B cell (primary cell): ENCODE results near the gene KIF1A. TPM values are rescaled to one million over a fixed set of nuclear protein-coding genes. Genes with fewer than 3 reads are reported as not detected.

Source experiments
- ATAC-seq: fragments of 200-7000 bp; cut with Tn5 transposase; one replicate; pipeline ENCODE4 v1.10.0; 2021; ENCODE audit warnings: low read depth, mild to moderate bottlenecking, moderate number of reproducible peaks, moderate library complexity
- CTCF ChIA-PET: fragments of 350-600 bp; sonication (Branson Sonifier 250); formaldehyde crosslinking; loops from one replicate; lab custom pipeline; 2021; ENCODE audit warnings: antibody characterized with exemption, inconsistent platforms; lab: Charles Lee
- POLR2A ChIA-PET: fragments of 350-600 bp; sonication (Branson Sonifier 250); formaldehyde crosslinking; loops from one replicate; lab custom pipeline; 2021; ENCODE audit warnings: antibody characterized with exemption; lab: Charles Lee
- DNase-seq: peaks from one replicate; pipeline ENCODE4 v3.0.0; 2013
- H2AFZ ChIP-seq: 2 replicates; pipeline ENCODE4 v1.6.1; 2012; ENCODE audit warnings: mild to moderate bottlenecking, low read depth, low read length; ENCODE audit not compliant: insufficient read depth, poor library complexity, severe bottlenecking
- H3K27ac ChIP-seq, 2 donors: 1 replicate in 1 of 2; 2 replicates in 1 of 2; pipeline ENCODE4 v1.5.1; 2012 to 2013; ENCODE audit warnings: low read length in 2 of 2, mild to moderate bottlenecking in 2 of 2, moderate library complexity in 1 of 2
- H3K27me3 ChIP-seq, 4 experiments: fragments of 200-600 bp in 1 of 4; sonication (generic) in 1 of 4; replicated peaks in 1 of 4; 1 replicate in 2 of 4; 2 replicates in 2 of 4; pipeline versions ENCODE4 v1.6.1 to v1.7.0; 2013 to 2016; ENCODE audit warnings: low read length in 3 of 4, mild to moderate bottlenecking in 2 of 4, mixed read lengths in 1 of 4, moderate library complexity in 1 of 4; ENCODE audit not compliant: insufficient read depth in 4 of 4, control insufficient read depth in 3 of 4; ENCODE audit errors: control extremely low read depth in 1 of 4
- H3K36me3 ChIP-seq, 2 experiments: replicated peaks in 1 of 2; 1 replicate in 1 of 2; 2 replicates in 1 of 2; pipeline versions ENCODE4 v1.6.1 to v1.7.1; 2013; ENCODE audit warnings: low read length in 1 of 2; ENCODE audit not compliant: insufficient read depth in 2 of 2, control insufficient read depth in 1 of 2; ENCODE audit errors: control extremely low read depth in 1 of 2, extremely low read depth in 1 of 2
- H3K4me1 ChIP-seq, 2 donors: fragments of 200-600 bp in 1 of 2; sonication (generic) in 1 of 2; 1 replicate in 1 of 2; 2 replicates in 1 of 2; pipeline versions ENCODE4 v1.5.1 to v1.6.1; 2013 to 2017; ENCODE audit warnings: low read length in 2 of 2; ENCODE audit not compliant: control insufficient read depth in 2 of 2, insufficient read depth in 2 of 2
- H3K4me2 ChIP-seq: replicated peaks from 2 replicates; pipeline ENCODE3; 2012; ENCODE audit warnings: mild to moderate bottlenecking, low read depth, low read length; ENCODE audit not compliant: poor library complexity, severe bottlenecking
- H3K4me3 ChIP-seq, 5 experiments: fragments of 200-600 bp in 1 of 5; sonication (generic) in 1 of 5; 1 replicate in 3 of 5; 2 replicates in 2 of 5; pipeline versions ENCODE4 v1.5.1 to v1.7.0; 2011 to 2016; ENCODE audit warnings: low read length in 4 of 5, mild to moderate bottlenecking in 4 of 5, low read depth in 2 of 5, control low read depth in 1 of 5, moderate library complexity in 1 of 5; ENCODE audit not compliant: insufficient read depth in 1 of 5; ENCODE audit errors: control extremely low read depth in 1 of 5, extremely low read depth in 1 of 5
- H3K79me2 ChIP-seq: fragments of 200-600 bp; sonication (generic); one replicate; pipeline ENCODE4 v1.6.0; 2016; ENCODE audit warnings: low read length; ENCODE audit not compliant: control insufficient read depth, insufficient read depth
- H3K9ac ChIP-seq: fragments of 200-600 bp; sonication (generic); 2 replicates; pipeline ENCODE4 v1.6.1; 2017; ENCODE audit warnings: mild to moderate bottlenecking, low read length, moderate library complexity
- H3K9me3 ChIP-seq, 3 donors: one replicate each; pipeline versions ENCODE4 v1.6.1 to v1.7.1; 2013; ENCODE audit warnings: low read length in 2 of 3; ENCODE audit not compliant: control insufficient read depth in 2 of 3, insufficient read depth in 1 of 3; ENCODE audit errors: control extremely low read depth in 1 of 3
- H4K20me1 ChIP-seq: 2 replicates; pipeline ENCODE4 v1.6.0; 2012; ENCODE audit warnings: mild to moderate bottlenecking, low read length; ENCODE audit not compliant: insufficient read depth, control insufficient read depth, poor library complexity, severe bottlenecking
- H3K27ac Mint-ChIP-seq: one replicate; pipeline ENCODE4 v1.8.0; 2021; ENCODE audit warnings: mixed read lengths
- H3K27me3 Mint-ChIP-seq: one replicate; pipeline ENCODE4 v1.8.0; 2021; ENCODE audit warnings: mixed read lengths
- H3K4me1 Mint-ChIP-seq: one replicate; pipeline ENCODE4 v1.8.0; 2021; ENCODE audit warnings: mixed read lengths
- H3K4me3 Mint-ChIP-seq: one replicate; pipeline ENCODE4 v1.8.0; 2021; ENCODE audit warnings: mixed read lengths
- H3K9me3 Mint-ChIP-seq: one replicate; pipeline ENCODE4 v1.8.0; 2022; ENCODE audit warnings: mixed read lengths; ENCODE audit not compliant: insufficient read depth
- CTCF ChIP-seq: fragments of 200-600 bp; IDR thresholded peaks from one replicate; pipeline ENCODE4 v1.8.0; 2022; ENCODE audit warnings: antibody characterized with exemption, mild to moderate bottlenecking
- EZH2 ChIP-seq: IDR thresholded peaks from 2 replicates; pipeline ENCODE4 v1.6.1; 2012; ENCODE audit warnings: borderline replicate concordance, low read depth, mild to moderate bottlenecking, moderate library complexity, low read length; ENCODE audit not compliant: insufficient read depth, poor library complexity, severe bottlenecking
- WGBS: methylation state at CpG from one replicate; pipeline ENCODE4 v1.1.5; 2013; ENCODE audit warnings: missing lambda C conversion rate; ENCODE audit not compliant: insufficient coverage; 5-methylcytosine and 5-hydroxymethylcytosine counted together
- intact Hi-C: fragments of 100-400 bp; cut with micrococcal nuclease; formaldehyde crosslinking; loops from one replicate; pipeline ENCODE4 v1.10.0; 2022
- polyA plus RNA-seq: library from polyadenylated mRNA; depleted of rRNA; stranded (reverse); fragments of >200 nt; gene quantifications from 2 replicates; pipeline ENCODE4 v1.2.3, GENCODE V29; 2012
- total RNA-seq, 2 donors: library from RNA; stranded (reverse); fragments of 120-200 nt in 1 of 2; gene quantifications; 1 replicate in 1 of 2; 2 replicates in 1 of 2; pipeline versions ENCODE4 v1.2.3 to v1.2.4, GENCODE V29; 2013 to 2022

Gene KIF1A
- total and polyA plus RNA-seq, 2 donors (not counting 1 experiment from before 2014, with no cell fraction given): not detected

DNA sequence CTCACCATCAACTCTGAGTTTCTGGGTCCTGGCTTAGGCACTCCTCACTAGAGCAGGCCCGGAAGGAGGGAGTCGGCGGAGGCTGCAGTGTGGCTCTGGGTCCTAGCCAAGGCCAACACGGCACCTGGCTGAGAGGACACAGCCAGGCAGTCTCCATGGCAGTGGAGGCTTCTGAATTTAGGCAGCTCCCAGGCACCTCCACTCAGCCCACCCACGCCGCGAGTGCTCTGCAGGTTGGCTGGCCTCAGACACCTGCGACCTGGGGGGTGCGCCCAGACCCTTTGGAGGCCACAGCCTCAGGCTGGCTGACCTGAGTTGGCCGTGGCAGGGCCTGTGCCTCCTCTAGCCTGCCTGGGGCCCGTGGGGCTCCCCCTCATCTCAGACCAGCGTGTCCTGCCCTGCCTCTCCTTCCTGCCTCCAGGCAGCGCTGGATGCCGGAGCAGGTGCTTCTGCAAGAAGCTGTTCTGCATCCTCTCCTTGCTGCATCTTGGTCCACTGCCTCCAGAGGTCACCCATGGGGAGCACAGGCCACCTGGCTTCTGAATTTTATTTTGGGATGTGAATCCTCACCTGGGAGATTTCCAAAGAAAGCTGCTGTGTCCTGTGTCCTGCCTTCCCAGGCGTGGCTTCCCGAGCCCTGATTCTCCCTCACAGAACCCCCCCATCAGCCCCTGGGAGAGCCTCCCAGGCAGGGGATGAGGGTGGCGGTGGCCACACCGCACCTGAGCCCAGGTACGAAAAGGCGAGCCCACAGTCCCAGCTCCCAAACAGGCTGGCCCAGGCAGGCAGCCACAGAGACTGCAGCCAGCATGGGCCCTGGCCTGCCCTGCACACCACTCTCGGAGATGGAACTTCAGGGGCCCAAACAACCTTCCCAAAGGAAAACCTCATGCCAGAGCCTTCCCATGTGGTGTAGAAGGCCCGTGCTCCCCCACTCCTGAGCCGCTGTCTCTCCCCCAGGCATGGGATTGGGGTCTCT is 105.0 kb downstream of the KIF1A start:
- CTCF ChIA-PET: no interaction called here
- 87% methylated on average over 23 of the region's 23 CpGs for WGBS

More for the DNA sequence above, 105.0 kb downstream of the KIF1A start:
- no peak for DNase-seq
- H3K4me2 ChIP-seq: no peak overlapping the region
- H3K4me1 Mint-ChIP-seq: no peaks in the 10 kb centered on the region
- no peaks in the 10 kb centered on the region for H3K36me3 ChIP-seq
- H3K4me3 ChIP-seq: no peak overlapping the region
- H3K4me1 ChIP-seq: no peaks in the 10 kb centered on the region
- H3K27me3 Mint-ChIP-seq: peaks cover 3% of the 10 kb centered on the region
- H3K9me3 Mint-ChIP-seq: no peaks in the 10 kb centered on the region
- no peaks in the 10 kb centered on the region for H4K20me1 ChIP-seq
- ATAC-seq: no peak
- no peak overlapping the region for H3K27ac Mint-ChIP-seq
- peaks cover 0 to 4% (median 0%) of the 10 kb centered on the region in 3 donors for H3K9me3 ChIP-seq
- H3K27me3 ChIP-seq: no peaks in the 10 kb centered on the region
- POLR2A ChIA-PET: no interaction called here
- intact Hi-C loops: no loop called here
- H3K9ac ChIP-seq: no peak overlapping the region
- TF ChIP-seq EZH2 (no peak), CTCF (no peak)
- H3K79me2 ChIP-seq: no peaks in the 10 kb centered on the region
- H3K4me3 Mint-ChIP-seq: no peak overlapping the region
- no peak overlapping the region for H3K27ac ChIP-seq
- no peak overlapping the region for H2AFZ ChIP-seq
